ENCODE data around the gene ASTN2.

The ASTN2 gene

DNA sequence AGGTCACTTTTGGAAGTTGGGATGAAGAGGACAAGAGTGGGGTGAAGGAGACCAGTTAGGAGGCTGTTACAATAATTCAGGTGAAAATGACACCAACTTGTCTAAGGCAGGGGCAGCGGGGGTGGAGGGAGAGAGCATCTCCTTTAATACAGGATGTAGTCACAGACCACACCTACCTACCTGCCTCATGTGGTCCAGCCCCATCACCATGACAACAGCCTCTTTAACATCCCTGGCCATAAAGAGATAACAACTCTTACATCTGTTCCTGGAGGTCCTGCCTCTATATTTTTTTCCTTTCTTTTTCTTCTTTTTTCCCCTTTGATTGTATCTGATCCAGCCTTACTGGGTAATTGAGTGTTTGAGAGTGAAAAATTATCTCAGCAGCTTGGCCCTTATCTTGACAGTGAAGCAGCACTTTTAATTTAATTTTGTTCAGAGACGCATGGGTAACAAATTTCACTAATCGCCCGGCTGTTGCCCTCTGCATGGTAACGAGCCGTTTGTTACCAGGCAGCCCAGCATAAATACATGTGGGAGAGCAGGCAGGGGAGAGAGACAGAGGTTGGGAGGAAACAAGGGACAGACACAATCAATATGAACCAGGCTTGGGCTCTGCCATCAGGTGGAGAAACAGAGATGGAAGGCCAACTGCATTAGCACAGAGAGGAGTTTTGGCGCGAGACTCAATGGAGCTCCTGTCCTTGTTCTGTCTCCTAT is 338.1 kb downstream of the ASTN2 start:
- TF ChIP-seq, protein P1, sequence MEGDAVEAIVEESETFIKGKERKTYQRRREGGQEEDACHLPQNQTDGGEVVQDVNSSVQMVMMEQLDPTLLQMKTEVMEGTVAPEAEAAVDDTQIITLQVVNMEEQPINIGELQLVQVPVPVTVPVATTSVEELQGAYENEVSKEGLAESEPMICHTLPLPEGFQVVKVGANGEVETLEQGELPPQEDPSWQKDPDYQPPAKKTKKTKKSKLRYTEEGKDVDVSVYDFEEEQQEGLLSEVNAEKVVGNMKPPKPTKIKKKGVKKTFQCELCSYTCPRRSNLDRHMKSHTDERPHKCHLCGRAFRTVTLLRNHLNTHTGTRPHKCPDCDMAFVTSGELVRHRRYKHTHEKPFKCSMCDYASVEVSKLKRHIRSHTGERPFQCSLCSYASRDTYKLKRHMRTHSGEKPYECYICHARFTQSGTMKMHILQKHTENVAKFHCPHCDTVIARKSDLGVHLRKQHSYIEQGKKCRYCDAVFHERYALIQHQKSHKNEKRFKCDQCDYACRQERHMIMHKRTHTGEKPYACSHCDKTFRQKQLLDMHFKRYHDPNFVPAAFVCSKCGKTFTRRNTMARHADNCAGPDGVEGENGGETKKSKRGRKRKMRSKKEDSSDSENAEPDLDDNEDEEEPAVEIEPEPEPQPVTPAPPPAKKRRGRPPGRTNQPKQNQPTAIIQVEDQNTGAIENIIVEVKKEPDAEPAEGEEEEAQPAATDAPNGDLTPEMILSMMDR (conservative IDR thresholded peaks at IDR 0.05; ENCODE audit: low read depth, low read length) = no peak
- DNase-seq (ENCODE audit: low read depth) = no peak
- no peak overlapping the region for H3K4me3 ChIP-seq (ENCODE audit: low read length)

DNA sequence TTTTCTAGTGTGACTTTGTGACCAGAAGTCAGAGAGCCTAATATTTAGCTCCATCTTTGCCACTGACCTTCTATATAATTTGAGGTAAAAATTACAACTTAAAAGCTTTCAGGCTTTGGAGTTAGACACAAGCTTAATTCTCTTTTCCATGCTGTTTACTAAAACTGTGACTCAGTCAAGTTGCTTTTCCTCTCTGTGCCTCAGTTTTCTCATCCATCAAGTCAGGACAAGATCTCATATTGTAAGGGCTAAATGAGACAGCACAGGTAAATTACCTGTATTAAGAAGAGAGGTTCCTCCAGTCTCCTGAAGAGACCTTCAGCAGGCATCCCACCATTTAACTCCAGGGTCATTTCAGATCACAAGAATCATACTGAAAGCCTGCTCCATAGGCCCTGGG is 339.2 kb downstream of the ASTN2 start:
- H3K4me3 ChIP-seq (ENCODE audit: low read length) = no peak overlapping the region
- TF ChIP-seq, protein P1 (conservative IDR thresholded peaks at IDR 0.05; ENCODE audit: low read depth, low read length) = no peak
- DNase-seq (ENCODE audit: low read depth) = no peak

DNA sequence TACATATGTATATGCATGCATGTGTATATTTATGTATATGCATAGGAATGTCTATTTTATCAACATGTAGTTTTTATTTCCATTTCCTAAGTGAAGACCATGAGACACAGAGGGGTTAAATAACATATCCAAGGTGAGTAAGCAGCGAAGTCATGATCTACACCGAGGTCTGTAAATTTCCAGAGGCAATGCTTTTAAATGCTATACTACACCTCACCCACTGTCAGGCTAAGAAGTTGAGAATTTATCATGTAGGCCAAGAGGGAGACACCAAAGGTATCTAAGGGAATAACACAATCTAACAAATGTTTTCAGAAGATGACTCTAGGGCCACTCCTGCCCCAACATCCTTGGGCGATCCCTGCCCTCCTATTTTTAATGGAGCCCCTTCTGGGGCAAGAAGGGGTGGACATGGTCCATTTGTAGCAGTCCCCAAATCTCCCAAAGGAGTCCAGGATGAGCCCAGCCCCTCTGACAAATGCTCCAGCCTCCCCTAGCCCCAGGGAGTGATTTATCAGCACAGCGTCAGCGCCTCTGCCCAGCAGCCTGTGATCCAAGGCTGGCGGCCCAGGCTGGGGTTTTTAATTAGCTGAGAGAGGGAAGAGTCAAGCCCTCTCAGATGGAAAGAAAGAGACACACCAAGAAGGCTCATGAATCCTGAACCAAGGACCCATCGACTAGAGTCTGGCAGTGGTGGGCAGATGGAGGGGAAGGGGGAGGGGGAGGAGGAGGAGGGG is 339.9 kb downstream of the ASTN2 start:
- no peak for DNase-seq (ENCODE audit: low read depth)
- TF ChIP-seq, protein P1 (conservative IDR thresholded peaks at IDR 0.05; ENCODE audit: low read depth, low read length) = no peak
- H3K4me3 ChIP-seq (ENCODE audit: low read length) = no peak overlapping the region

DNA sequence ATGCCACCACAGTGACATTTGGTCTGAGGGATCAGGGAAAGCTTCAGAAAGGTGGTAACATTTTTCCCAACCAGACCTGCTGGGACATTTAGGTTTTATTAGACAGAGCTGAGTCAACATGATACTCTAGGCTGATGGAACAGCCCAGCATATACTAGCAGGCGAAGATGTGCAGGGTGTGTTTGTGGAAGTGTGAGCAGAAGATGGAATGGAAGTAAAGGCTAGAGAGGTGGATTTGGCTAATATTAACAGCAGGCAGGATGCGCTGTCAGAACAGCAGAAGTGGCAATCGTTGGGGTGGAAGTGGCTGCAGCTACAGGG is 340.6 kb downstream of the ASTN2 start:
- no peak overlapping the region for H3K4me3 ChIP-seq (ENCODE audit: low read length)
- no peak for DNase-seq (ENCODE audit: low read depth)
- TF ChIP-seq, protein P1 (conservative IDR thresholded peaks at IDR 0.05; ENCODE audit: low read depth, low read length) = no peak

DNA sequence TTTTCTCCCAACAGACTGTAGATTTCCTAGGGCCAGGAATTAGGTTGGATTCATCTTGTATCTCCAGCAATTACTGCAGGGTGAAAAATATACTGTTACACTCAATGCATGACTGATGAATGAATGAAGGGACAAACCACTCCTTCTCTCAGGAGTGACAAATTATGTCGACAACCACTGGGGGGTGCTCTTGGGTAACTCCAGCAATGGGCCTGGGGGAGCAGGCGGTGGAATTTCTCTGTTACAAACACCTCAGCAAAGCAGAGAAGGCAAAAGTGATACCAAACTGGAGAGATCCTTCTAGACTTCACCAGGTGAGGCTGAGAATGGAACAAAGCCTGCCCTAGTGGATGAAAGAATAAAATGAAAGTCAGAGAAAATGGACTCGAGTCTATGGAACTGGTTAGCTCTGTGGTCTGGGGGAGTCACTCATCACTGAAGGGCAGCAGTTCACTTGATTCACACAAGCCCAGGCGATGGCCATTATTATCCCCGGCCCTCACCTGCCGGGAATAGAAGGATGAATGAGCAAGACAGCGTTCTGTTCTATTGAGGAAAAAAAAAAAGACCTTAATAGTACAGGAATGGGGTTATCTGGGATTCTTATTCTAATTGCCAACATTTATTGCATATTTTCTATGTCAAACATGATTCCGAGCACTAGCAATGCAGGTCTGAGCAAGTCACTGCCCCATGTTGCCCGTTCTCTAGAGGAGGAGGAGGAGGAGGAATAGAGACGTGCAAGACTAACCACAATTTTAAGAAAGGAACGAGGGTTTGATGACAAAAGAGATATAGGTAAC is 341.1 kb downstream of the ASTN2 start:
- DNase-seq (ENCODE audit: low read depth) = no peak
- no peak overlapping the region for H3K4me3 ChIP-seq (ENCODE audit: low read length)
- TF ChIP-seq, protein P1 (conservative IDR thresholded peaks at IDR 0.05; ENCODE audit: low read depth, low read length) = peak; percentile 42

DNA sequence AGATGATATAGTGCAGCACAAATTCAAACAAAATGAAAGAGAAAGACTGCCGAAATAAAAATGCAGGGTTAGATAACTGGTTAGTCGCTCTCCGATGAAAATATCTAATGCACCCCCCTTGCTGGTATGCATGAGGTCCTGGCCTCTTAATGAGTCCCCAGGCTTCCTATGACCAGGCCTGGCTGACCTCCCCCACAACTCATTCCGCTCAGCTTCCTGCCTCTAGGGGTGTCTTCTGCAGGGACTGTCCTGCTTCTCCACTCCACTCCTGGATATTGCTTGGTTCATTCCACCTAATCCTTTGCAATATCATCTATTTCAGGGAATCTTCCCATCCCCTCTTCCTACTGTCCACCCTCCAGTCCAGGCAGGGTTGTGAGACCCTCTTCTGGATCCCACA is 341.8 kb downstream of the ASTN2 start:
- DNase-seq (ENCODE audit: low read depth) = no peak
- no peak overlapping the region for H3K4me3 ChIP-seq (ENCODE audit: low read length)
- TF ChIP-seq, protein P1 (conservative IDR thresholded peaks at IDR 0.05; ENCODE audit: low read depth, low read length) = no peak

Data from retinal pigment epithelial cell (primary cell).